Esophagus muscularis mucosa (tissue), 4 donors: ENCODE measurements around the gene CCDC54. TPM values are rescaled to one million over a fixed set of nuclear protein-coding genes. Genes with fewer than 3 reads are reported as not detected.

Experiments used
- DNase-seq: peaks from one replicate; pipeline ENCODE4 v3.0.0-alpha.2; 2017; ENCODE audit errors: extremely low spot score
- H3K27ac ChIP-seq, 4 donors: fragments of 200-600 bp; sonication (generic); replicated peaks in 1 of 4; 1 replicate in 3 of 4; 2 replicates in 1 of 4; pipeline ENCODE4 v1.5.1; 2016 to 2019; ENCODE audit warnings: mild to moderate bottlenecking in 1 of 4
- H3K27me3 ChIP-seq, 4 donors: fragments of 200-600 bp; sonication (generic); one replicate each; pipeline versions ENCODE4 v1.5.1 to v1.6.0; 2016 to 2019
- H3K36me3 ChIP-seq, 4 donors: fragments of 200-600 bp; sonication (generic); one replicate each; pipeline ENCODE4 v1.5.1; 2016 to 2019
- H3K4me1 ChIP-seq, 4 donors: fragments of 200-600 bp; sonication (generic); one replicate each; pipeline ENCODE4 v1.5.1; 2016 to 2019
- H3K4me3 ChIP-seq, 4 donors: fragments of 200-600 bp; sonication (generic); 1 replicate in 2 of 4; 2 replicates in 2 of 4; pipeline ENCODE4 v1.5.1; 2016 to 2019; ENCODE audit warnings: mild to moderate bottlenecking in 4 of 4, moderate library complexity in 1 of 4
- H3K9me3 ChIP-seq, 4 donors: fragments of 200-600 bp; sonication (generic); 1 replicate in 3 of 4; 2 replicates in 1 of 4; pipeline ENCODE4 v1.5.1; 2016 to 2019
- CTCF ChIP-seq, 3 experiments: fragments of 200-600 bp in 2 of 3; fragments of 450-650 bp in 1 of 3; sonication (generic) in 2 of 3; IDR thresholded peaks; one replicate each; pipeline ENCODE4 v1.5.1; 2017 to 2019; ENCODE audit warnings: antibody characterized with exemption in 3 of 3, mild to moderate bottlenecking in 2 of 3, moderate library complexity in 1 of 3
- EP300 ChIP-seq: sonication (generic); formaldehyde crosslinking; IDR thresholded peaks from one replicate; pipeline ENCODE4 v1.6.1; 2017; ENCODE audit warnings: antibody characterized with exemption
- POLR2A ChIP-seq: fragments of 450-650 bp; IDR thresholded peaks from one replicate; pipeline ENCODE4 v1.6.1; 2017; ENCODE audit warnings: antibody characterized with exemption, moderate library complexity, mild to moderate bottlenecking, low read depth
- POLR2AphosphoS5 ChIP-seq, 2 donors: sonication (generic); formaldehyde crosslinking; IDR thresholded peaks; one replicate each; pipeline ENCODE4 v1.6.1; 2017; ENCODE audit warnings: antibody characterized with exemption in 2 of 2
- WGBS: methylation state at CpG from one replicate; pipeline ENCODE4 v1.1.5; 2018; 5-methylcytosine and 5-hydroxymethylcytosine counted together
- intact Hi-C: fragments of 100-400 bp; cut with DNase I; formaldehyde crosslinking; loops from one replicate; pipeline ENCODE4 v1.15.1; 2023
- total RNA-seq, 4 donors: library from RNA; depleted of rRNA; stranded (reverse); fragments of >200 nt; gene quantifications; one replicate each; pipeline versions ENCODE4 v1.1.0 to v1.2.1, GENCODE V29; 2016

CCDC54 gene
- total RNA-seq, 4 donors from 2014 or later, result not detected

DNA sequence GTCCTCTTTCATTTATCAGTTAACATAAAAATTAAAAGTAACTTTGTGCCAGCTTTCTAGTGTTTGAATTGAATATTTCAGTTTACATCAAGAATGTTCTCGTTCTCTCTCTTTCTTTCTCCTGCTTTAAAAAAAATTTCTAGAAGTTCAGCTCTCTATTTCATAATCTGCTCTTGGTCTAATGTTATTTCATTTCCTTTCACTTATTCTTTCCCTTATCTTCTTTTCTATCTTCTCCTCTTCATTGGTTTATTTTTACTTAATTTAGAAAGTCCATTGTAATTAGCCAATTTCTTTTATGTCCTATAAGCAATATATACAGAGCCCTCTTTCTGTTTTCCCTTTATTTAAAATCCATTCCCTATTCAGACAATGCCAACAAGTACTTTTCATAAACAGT, 44.6 kb downstream of the CCDC54 start:
- Histone ChIP-seq H3K4me1 (peaks cover 0 to 7% (median 0%) of the 10 kb centered on the region in 4 donors), H3K9me3 (no peaks in the 10 kb centered on the region), H3K4me3 (no peak overlapping the region), H3K27me3 (no peaks in the 10 kb centered on the region), H3K36me3 (no peaks in the 10 kb centered on the region), H3K27ac (no peak overlapping the region)
- no peak for DNase-seq
- intact Hi-C loops, result no loop called here
- TF ChIP-seq POLR2A (no peak), EP300 (no peak), POLR2AphosphoS5 (IDR thresholded peaks at IDR 0.05) (no peak), CTCF (IDR thresholded peaks at IDR 0.05) (no peak)
- WGBS, result 93% methylated on average over 1 of the region's 1 CpG

GRCh38 chr3:107425033-107425432, 47.8 kb downstream of the CCDC54 start:
- no peak overlapping the region for H3K4me3 ChIP-seq
- H3K27me3 ChIP-seq, result no peaks in the 10 kb centered on the region
- H3K4me1 ChIP-seq, result peaks cover under 1 to 17% (median 2%) of the 10 kb centered on the region in 4 donors
- DNase-seq, result no peak
- TF ChIP-seq EP300, result no peak
- TF ChIP-seq POLR2A, result no peak
- TF ChIP-seq POLR2AphosphoS5 (IDR thresholded peaks at IDR 0.05), result no peak
- no peak for TF ChIP-seq CTCF (IDR thresholded peaks at IDR 0.05)
- H3K27ac ChIP-seq, result no peak overlapping the region
- intact Hi-C loops, result no loop called here
- no peaks in the 10 kb centered on the region for H3K36me3 ChIP-seq
- H3K9me3 ChIP-seq, result no peaks in the 10 kb centered on the region

DNA sequence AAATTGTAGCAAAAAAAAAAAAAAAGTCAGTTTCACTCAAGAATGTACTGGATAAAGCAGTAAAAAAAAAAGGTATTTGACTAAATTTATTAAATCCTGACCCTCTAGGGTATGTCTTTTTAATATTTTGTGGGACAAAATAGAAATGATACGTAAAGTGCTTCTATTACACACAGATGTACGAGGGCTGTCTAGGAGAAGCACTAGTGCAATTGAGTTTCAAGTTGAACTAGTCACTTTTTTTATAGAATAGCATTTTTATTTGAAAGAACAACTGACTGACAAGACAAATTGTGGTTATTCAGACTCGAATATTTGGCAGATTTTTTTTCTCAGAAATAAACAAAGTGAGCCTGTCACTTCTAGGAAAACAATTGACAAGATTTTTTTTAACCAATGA, 49.0 kb downstream of the CCDC54 start:
- Histone ChIP-seq H3K4me1 (peaks cover 5 to 22% (median 10%) of the 10 kb centered on the region in 4 donors), H3K9me3 (no peaks in the 10 kb centered on the region), H3K36me3 (no peaks in the 10 kb centered on the region), H3K27me3 (no peaks in the 10 kb centered on the region), H3K4me3 (no peak overlapping the region), H3K27ac (no peak overlapping the region)
- TF ChIP-seq EP300 (no peak), POLR2A (no peak), CTCF (IDR thresholded peaks at IDR 0.05) (no peak), POLR2AphosphoS5 (IDR thresholded peaks at IDR 0.05) (no peak)
- intact Hi-C loops, result no loop called here
- WGBS, result 67% methylated on average over 3 of the region's 3 CpGs
- DNase-seq, result no peak

Other genes starting within 250 kb of the CCDC54 start
- 10 to 100 TPM; 49.2 to 78.9 (median 77.9) TPM for gene BBX, start 145.5 kb downstream of the CCDC54 start, total RNA-seq